HG03432 (cell line): ENCODE results near the gene CUX1.
"Not testable (repeated sequence)": the region's sequence is repeated elsewhere in the genome, so short reads cannot be mapped to it uniquely, and the experiment has no call there.

ENCODE experiments used
- ATAC-seq: cut with Tn5 transposase; IDR thresholded peaks from one replicate; pipeline ENCODE4 v1.9.1; 2021; ENCODE audit warnings: mild to moderate bottlenecking, moderate library complexity; ENCODE audit not compliant: unreplicated experiment

Gene CUX1

DNA sequence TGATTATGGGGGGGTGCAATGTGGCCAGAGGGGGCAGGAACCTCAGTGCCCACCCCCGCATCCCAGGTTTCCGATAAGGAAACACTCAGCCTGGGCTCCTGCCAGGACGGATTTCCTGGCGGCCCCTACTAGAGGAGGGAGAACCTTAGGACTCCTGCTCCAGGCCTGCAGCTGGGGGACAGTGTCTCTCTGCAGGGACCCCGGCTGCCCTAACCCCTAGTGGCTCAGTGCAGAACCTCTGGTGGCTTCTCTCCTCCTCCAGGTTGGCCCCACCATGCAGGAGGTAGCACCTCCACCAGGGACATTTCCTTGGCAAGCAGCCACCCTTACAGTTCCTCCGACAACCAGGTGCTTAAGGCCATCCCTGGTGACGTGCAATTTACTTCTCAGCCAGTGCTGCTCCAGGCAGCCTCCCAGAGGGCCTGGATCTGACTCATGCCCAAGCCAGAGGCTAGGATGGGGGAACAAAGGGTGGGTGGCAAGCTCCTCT lies 501.1 kb downstream of the CUX1 start:
- ATAC-seq = no peak

DNA sequence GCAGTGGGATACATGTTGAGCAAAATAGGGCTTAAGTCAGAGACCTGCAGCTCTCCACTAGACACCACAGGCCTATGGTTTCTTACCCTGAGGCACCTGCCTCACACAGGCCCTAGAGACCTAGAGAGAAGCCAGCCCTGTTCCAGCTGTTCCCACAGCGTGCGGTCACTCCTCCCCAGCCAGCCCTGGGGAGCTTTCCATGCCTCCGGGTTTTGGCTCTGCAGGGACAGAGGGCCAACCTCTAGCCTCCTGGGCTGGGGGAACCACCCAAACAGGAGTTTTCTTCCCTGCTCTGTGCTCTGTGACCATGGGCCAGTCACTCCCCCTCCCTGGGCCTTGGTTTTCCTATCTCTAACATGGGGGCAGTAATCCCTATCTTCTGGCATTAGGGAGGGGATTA lies 502.2 kb downstream of the CUX1 start:
- ATAC-seq = no peak

- no peak for ATAC-seq
Measured at GRCh38 chr7:102320181-102320580, 502.8 kb downstream of the CUX1 start.

- no peak for ATAC-seq
Measured at GRCh38 chr7:102320601-102321350, 503.4 kb downstream of the CUX1 start.

DNA sequence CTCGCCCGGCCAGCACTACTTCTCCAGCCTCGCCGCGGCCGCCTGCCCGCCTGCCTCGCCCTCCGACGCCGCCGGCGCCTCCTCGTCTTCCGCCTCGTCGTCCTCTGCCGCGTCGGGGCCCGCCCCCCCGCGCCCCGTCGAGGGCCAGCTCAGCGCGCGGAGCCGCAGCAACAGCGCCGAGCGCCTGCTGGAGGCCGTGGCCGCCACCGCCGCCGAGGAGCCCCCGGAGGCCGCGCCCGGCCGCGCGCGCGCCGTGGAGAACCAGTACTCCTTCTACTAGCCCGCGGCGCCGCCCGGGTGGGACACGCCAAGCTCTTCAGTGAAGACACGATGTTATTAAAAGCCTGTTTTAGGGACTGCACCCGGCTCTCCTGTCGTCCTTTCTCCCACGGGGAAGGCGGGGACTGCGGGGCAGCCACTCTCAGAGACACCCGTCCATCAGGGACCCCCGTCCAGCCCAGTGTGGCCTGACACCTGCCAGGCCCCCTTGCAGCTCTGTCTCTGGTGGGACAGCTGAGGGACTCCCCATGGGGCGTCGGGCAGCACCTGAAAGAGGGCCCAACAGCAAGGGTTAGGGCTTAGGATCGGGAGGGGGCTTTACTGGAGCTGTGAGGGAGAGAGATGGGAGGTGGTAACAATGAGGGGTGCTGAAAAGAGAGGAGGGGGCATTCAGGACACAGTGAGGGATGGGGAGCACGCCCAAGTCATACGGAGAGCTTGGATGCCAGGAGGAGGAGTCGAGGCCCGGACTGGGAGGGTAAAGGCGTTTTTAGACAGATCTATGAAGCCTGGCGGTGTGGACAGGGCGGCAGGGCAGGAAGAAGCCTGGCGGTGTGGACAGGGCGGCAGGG lies 504.1 kb downstream of the CUX1 start:
- no peak for ATAC-seq

GRCh38 chr7:102322202-102322715 lies 504.8 kb downstream of the CUX1 start:
- ATAC-seq = no peak

GRCh38 chr7:102323914-102324195 lies 506.4 kb downstream of the CUX1 start:
- ATAC-seq = no peak

DNA sequence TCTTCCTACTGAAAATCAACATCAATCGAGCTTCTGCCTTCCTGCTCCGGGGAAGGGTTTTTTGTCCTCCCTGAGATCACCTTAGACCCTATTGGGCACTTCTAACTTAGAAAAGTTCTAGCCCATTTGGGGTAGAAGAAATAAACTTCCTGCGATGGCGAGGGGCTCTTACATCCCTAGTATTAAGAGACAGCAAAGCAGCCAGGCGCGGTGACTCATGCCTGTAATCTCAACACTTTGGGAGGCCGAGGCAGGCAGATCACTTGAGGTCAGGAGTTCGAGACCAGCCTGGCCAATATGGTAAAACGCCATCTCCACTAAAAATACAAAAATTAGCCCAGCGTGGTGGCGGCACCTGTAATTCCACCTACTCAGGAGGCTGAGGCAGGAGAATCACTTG lies 507.7 kb downstream of the CUX1 start:
- ATAC-seq = not testable (repeated sequence)

DNA sequence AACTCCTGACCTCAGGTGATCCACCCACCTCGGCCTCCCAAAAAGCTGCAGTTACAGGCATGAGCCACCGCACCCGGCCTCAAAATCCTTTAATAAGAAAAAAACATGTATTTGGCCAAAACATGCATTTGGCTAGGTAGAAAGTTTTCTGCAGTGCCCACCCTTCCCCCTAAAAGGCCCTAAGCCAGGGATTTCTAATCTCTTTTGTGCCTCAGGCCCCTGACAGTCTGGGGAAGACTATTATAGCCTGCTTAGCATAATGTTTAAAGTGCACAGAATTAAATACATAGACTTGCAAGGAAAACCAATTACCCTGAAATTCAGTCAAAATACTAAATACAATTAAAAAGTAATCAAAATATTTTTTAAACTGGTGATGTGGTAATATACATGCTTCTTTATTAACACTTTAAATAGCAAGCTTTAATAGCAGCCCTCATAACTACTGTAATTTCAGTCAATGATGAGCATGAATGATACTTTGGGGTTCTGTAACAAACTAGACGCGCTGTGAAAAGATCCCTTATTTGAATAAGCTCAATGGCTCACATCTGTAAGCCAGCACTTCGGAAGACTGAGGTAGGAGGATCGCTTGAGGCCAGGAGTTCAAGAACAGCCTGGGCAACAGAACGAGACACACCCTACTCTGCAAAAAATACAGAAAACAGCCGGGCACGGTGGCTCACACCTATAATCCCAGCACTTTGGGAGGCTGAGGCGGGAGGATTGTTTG lies 508.9 kb downstream of the CUX1 start:
- no peak for ATAC-seq

GRCh38 chr7:102327183-102327582 lies 509.8 kb downstream of the CUX1 start:
- ATAC-seq = not testable (repeated sequence)

GRCh38 chr7:102328863-102329262 lies 511.4 kb downstream of the CUX1 start:
- ATAC-seq = not testable (repeated sequence)

DNA sequence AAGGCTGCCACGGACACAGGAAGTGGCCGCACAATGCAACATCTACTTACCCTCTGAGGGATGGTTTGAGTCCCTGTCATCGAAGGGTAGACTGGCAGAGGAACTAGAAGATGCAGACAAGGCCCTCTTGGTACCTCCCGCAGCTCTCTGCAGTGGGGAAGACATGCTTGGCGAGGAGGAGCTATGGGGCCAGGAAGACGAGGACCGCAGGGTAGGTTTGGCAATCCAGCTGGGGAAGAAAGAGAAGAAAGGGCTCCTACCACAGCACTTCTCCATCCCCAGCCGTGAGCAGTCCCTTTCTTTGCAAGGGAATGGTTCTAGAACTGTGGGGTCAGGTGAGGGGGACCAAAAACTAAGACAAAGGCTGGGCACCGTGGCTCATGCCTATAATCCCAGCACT lies 511.9 kb downstream of the CUX1 start:
- not testable (repeated sequence) for ATAC-seq

- ATAC-seq = not testable (repeated sequence)
Measured at GRCh38 chr7:102330666-102331460, 513.4 kb downstream of the CUX1 start.
